Smooth muscle cell (in vitro differentiated cells): ENCODE measurements around the gene UNC45A. TPM values are rescaled to one million over a fixed set of nuclear protein-coding genes. Genes with fewer than 3 reads are reported as not detected.

Experiments used
- DNase-seq: peaks from one replicate; lab custom pipeline; 2025; ENCODE audit not compliant: unreplicated experiment; lab: John Stamatoyannopoulos, UW
- H2AFZ ChIP-seq: fragments of 200-600 bp; sonication (generic); 2 replicates; pipeline ENCODE4 v1.6.0; 2016; ENCODE audit warnings: antibody characterized with exemption, low read depth, mild to moderate bottlenecking
- H3F3A ChIP-seq: fragments of 200-600 bp; sonication (generic); 2 replicates; pipeline ENCODE4 v1.6.0; 2017; ENCODE audit warnings: antibody characterized with exemption, low read depth
- H3K27ac ChIP-seq: fragments of 200-600 bp; sonication (generic); 2 replicates; pipeline ENCODE4 v1.5.1; 2016; ENCODE audit warnings: low read depth, mild to moderate bottlenecking
- H3K27me3 ChIP-seq: fragments of 200-600 bp; sonication (generic); 2 replicates; pipeline ENCODE4 v1.6.1; 2016; ENCODE audit warnings: low read depth, mild to moderate bottlenecking
- H3K36me3 ChIP-seq: fragments of 200-600 bp; sonication (generic); 2 replicates; pipeline ENCODE4 v1.5.1; 2016; ENCODE audit warnings: low read depth
- H3K4me1 ChIP-seq: fragments of 200-600 bp; sonication (generic); 2 replicates; pipeline ENCODE4 v1.5.1; 2016; ENCODE audit warnings: low read depth
- H3K4me2 ChIP-seq: fragments of 200-600 bp; sonication (generic); 2 replicates; pipeline ENCODE4 v1.6.0; 2016; ENCODE audit warnings: mild to moderate bottlenecking
- H3K4me3 ChIP-seq: fragments of 200-600 bp; sonication (generic); 2 replicates; pipeline ENCODE4 v1.5.1; 2016; ENCODE audit warnings: mild to moderate bottlenecking
- H3K79me2 ChIP-seq: fragments of 200-600 bp; sonication (generic); 2 replicates; pipeline ENCODE4 v1.6.0; 2016; ENCODE audit warnings: low read depth, mild to moderate bottlenecking
- H3K9ac ChIP-seq: fragments of 200-600 bp; sonication (generic); 2 replicates; pipeline ENCODE4 v1.6.0; 2016; ENCODE audit warnings: low read depth
- H3K9me3 ChIP-seq: fragments of 200-600 bp; sonication (generic); replicated peaks from 2 replicates; pipeline ENCODE4 v1.5.1; 2016; ENCODE audit warnings: low read depth
- H4K20me1 ChIP-seq: fragments of 200-600 bp; sonication (generic); 2 replicates; pipeline ENCODE4 v1.6.0; 2016; ENCODE audit warnings: low read depth
- WGBS: methylation state at CpG from one replicate; pipeline ENCODE4 v1.1.7; 2016; ENCODE audit warnings: low lambda C conversion rate; 5-methylcytosine and 5-hydroxymethylcytosine counted together
- polyA plus RNA-seq: library from polyadenylated mRNA; unstranded; fragments of >200 nt; fragmentation: Nextera tagmentation; extraction: Ambion mirVana; gene quantifications from 2 replicates; pipeline ENCODE4 v1.2.1, GENCODE V29; 2016
- total RNA-seq: library from RNA; depleted of rRNA; stranded (reverse); fragments of >200 nt; gene quantifications from 2 replicates; pipeline ENCODE4 v1.2.3, GENCODE V29; 2014
- TF ChIP-seq, protein P1 (sequence below): fragments of 200-600 bp; sonication (generic); IDR thresholded peaks from 2 replicates; pipeline ENCODE4 v1.5.1; 2017; ENCODE audit warnings: borderline replicate concordance, mild to moderate bottlenecking, antibody characterized with exemption; ENCODE audit not compliant: insufficient read depth, poor library complexity, severe bottlenecking

The UNC45A gene
- total and polyA plus RNA-seq, 2 experiments from 2014 or later = 57.5 to 66.6 TPM

DNA sequence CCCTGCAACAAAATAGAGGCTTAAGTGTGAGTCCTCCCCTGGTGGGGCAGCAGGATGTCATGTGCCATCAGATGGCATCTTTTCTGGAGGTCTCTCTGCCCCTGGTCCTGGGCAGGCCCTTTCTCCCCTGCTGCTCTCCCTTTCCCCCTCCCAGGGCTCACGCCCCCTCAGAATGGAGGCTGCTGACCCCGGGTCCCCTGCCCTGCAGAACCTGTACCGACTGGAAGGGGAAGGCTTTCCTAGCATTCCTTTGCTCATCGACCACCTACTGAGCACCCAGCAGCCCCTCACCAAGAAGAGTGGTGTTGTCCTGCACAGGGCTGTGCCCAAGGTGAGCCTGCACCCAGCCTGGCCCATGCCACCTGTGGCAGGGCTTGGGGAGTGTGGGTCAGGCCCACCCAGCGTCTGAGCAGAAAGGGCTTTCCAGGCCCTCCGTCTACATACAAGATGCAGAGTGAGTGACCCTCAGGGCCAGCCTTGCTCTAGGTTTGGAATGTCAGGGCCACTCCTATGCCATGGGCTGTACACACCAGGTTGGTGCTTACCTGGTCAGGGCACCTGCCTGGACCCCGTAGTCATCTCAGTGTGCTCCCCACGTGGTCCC is 43.6 kb upstream of the UNC45A start:
- H3K9me3 ChIP-seq = no peaks in the 10 kb centered on the region
- no peaks in the 10 kb centered on the region for H4K20me1 ChIP-seq
- no peak overlapping the region for H3K4me2 ChIP-seq
- no peak overlapping the region for H3K9ac ChIP-seq
- H2AFZ ChIP-seq = no peak overlapping the region
- no peak overlapping the region for H3K4me3 ChIP-seq
- H3K27me3 ChIP-seq = no peaks in the 10 kb centered on the region
- no peak overlapping the region for H3K27ac ChIP-seq
- no peak for DNase-seq
- no peaks in the 10 kb centered on the region for H3K4me1 ChIP-seq
- no peaks in the 10 kb centered on the region for H3K36me3 ChIP-seq
- H3F3A ChIP-seq = no peaks in the 10 kb centered on the region
- H3K79me2 ChIP-seq = no peaks in the 10 kb centered on the region
- WGBS = 88% methylated on average over 8 of the region's 8 CpGs
- TF ChIP-seq, protein P1, sequence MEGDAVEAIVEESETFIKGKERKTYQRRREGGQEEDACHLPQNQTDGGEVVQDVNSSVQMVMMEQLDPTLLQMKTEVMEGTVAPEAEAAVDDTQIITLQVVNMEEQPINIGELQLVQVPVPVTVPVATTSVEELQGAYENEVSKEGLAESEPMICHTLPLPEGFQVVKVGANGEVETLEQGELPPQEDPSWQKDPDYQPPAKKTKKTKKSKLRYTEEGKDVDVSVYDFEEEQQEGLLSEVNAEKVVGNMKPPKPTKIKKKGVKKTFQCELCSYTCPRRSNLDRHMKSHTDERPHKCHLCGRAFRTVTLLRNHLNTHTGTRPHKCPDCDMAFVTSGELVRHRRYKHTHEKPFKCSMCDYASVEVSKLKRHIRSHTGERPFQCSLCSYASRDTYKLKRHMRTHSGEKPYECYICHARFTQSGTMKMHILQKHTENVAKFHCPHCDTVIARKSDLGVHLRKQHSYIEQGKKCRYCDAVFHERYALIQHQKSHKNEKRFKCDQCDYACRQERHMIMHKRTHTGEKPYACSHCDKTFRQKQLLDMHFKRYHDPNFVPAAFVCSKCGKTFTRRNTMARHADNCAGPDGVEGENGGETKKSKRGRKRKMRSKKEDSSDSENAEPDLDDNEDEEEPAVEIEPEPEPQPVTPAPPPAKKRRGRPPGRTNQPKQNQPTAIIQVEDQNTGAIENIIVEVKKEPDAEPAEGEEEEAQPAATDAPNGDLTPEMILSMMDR = no peak

DNA sequence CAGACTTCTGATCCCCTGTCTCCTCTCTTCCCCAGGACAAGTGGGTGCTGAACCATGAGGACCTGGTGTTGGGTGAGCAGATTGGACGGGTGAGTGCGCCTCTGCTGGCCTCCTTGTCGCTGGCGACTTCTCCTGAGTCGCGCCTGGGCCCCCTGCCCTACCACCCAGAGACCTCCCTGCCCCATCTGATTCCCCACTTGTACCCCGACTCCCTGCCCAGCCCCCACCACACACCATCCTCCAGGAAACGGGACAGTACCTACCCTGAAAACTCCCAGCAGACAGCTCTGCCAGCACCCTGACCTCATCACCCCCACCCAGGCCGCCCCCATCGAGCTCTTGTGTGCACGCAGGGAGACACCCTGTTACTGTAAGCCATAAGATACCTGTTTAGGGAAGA is 43.1 kb upstream of the UNC45A start:
- DNase-seq = no peak
- no peaks in the 10 kb centered on the region for H3K79me2 ChIP-seq
- WGBS = over 99% methylated on average over 11 of the region's 11 CpGs
- H3K4me1 ChIP-seq = no peaks in the 10 kb centered on the region
- no peak overlapping the region for H3K27ac ChIP-seq
- no peaks in the 10 kb centered on the region for H3K36me3 ChIP-seq
- TF ChIP-seq, protein P1 = no peak
- no peaks in the 10 kb centered on the region for H3K9me3 ChIP-seq
- no peak overlapping the region for H2AFZ ChIP-seq
- H3K27me3 ChIP-seq = no peaks in the 10 kb centered on the region
- H3K4me2 ChIP-seq = no peak overlapping the region
- no peaks in the 10 kb centered on the region for H4K20me1 ChIP-seq
- no peak overlapping the region for H3K4me3 ChIP-seq
- no peak overlapping the region for H3K9ac ChIP-seq
- H3F3A ChIP-seq = no peaks in the 10 kb centered on the region

- Histone ChIP-seq H3K9ac (no peak overlapping the region), H3K4me1 (no peaks in the 10 kb centered on the region), H3K9me3 (no peaks in the 10 kb centered on the region), H3F3A (no peaks in the 10 kb centered on the region), H4K20me1 (no peaks in the 10 kb centered on the region), H3K4me3 (no peak overlapping the region), H3K27me3 (no peaks in the 10 kb centered on the region), H3K27ac (no peak overlapping the region), H3K36me3 (no peaks in the 10 kb centered on the region), H3K4me2 (no peak overlapping the region), H3K79me2 (no peaks in the 10 kb centered on the region), H2AFZ (no peak overlapping the region)
- TF ChIP-seq, protein P1 = no peak
- WGBS = 97% methylated on average over 28 of the region's 29 CpGs
- DNase-seq = no peak
These were observed 42.4 kb upstream of the UNC45A start for GRCh38 chr15:90892498-90893174.
